CD4-positive, alpha-beta T cell treated with Interferon gamma for 1 hour (primary cell): ENCODE measurements around the gene COL15A1.

ENCODE experiments used
- DNase-seq: peaks from one replicate; pipeline ENCODE4 v3.0.0-alpha.2; 2020

COL15A1 gene

GRCh38 chr9:99062549-99062948 is 118.8 kb downstream of the COL15A1 start:
- DNase-seq = no peak

GRCh38 chr9:99063522-99063921 is 119.8 kb downstream of the COL15A1 start:
- DNase-seq = no peak

- no peak for DNase-seq
Observed at GRCh38 chr9:99066571-99066970, 122.9 kb downstream of the COL15A1 start.

DNA sequence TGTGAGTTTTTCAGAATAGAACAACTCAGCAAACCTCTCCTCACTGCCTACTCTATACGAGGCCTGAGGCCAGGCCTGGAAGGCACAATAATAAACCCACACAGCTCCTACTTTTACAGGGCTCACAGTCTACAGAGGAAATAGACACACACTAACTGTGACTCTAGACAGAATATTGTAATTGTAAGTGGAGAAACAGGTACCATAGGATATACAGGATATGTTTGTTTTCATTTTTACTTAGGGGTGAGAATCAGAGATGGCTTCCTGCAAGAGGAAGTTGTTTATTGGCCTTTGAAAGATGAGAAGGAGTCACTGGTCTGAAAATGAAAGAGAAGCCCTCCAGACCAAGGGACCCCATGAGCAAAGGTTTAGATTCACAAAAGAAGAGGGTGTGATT is 125.4 kb downstream of the COL15A1 start:
- DNase-seq = no peak

- DNase-seq = no peak
Observed at GRCh38 chr9:99069546-99069945, 125.8 kb downstream of the COL15A1 start.

DNA sequence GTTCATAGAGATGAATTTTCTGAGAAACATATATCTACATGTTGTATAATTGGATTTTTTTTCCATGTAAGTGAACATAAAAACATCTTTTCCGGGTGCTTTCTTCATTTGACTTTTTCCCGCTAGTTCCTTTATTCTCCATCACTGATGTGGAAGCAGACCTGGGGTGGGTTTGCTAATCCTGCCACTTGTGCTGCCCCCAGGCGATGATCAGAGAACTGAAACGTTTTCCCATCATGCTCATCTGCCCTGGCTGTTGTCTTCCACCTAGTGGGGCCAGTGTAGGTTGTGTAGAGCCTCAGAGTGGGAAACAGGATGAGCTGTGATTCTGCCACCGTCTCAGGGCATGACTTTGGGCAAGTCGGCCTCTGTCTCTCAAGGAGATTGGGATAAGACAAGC is 127.0 kb downstream of the COL15A1 start:
- DNase-seq = no peak

DNA sequence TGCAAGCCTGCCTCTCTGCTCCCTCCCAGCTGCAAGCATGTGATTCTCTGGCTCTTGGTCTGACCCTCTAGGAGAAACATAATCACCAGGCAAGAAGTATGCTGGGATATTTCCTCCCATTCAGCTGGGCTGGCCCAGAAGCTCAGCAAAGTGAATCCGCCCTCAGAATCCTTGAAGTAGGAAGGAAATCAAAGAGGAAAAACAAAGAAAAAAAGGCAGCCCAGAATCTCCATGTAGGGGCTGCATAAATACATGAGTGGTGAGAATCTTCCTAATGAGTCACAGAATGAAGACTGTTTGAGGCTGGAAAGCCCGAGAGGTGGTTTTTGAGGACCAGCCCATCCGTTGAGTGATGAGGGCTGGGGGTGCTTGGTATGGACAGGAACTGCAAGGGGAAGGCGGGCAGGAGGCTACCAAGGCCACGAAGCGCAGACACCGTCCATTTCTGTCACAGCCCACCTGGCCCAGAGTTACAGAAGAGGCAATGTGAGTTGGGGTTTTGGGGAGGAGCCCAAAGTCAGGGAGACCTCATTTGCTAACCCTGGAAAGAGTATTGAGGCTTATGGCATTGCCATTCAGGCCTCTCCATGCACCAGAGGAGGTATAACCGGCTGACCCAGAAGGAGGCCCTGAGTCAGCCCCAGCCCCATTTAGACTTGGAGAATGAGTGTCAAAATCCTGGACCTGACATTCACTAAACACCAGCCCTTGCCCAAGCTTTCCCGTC is 127.8 kb downstream of the COL15A1 start:
- no peak for DNase-seq

GRCh38 chr9:99072040-99072394 is 128.3 kb downstream of the COL15A1 start:
- DNase-seq = no peak

DNA sequence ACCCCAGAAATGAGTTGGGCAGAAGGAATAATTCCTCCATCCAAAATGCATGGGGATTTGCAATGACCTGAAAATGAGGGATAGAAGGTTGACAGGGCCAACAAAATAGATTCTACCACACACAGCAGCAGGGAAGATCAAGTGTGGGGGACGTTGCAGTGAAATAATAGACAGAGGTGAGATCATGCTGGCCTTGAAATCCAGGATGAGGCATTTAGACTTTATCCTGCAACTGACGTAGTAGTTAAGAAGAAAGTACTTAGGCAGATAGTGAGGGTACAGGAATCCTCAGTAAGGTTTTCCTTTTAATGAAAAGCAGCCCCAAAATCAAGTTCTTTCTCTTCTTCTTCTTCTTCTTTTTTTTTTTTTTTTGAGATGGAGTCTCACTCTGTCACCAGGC is 129.6 kb downstream of the COL15A1 start:
- no peak for DNase-seq

DNA sequence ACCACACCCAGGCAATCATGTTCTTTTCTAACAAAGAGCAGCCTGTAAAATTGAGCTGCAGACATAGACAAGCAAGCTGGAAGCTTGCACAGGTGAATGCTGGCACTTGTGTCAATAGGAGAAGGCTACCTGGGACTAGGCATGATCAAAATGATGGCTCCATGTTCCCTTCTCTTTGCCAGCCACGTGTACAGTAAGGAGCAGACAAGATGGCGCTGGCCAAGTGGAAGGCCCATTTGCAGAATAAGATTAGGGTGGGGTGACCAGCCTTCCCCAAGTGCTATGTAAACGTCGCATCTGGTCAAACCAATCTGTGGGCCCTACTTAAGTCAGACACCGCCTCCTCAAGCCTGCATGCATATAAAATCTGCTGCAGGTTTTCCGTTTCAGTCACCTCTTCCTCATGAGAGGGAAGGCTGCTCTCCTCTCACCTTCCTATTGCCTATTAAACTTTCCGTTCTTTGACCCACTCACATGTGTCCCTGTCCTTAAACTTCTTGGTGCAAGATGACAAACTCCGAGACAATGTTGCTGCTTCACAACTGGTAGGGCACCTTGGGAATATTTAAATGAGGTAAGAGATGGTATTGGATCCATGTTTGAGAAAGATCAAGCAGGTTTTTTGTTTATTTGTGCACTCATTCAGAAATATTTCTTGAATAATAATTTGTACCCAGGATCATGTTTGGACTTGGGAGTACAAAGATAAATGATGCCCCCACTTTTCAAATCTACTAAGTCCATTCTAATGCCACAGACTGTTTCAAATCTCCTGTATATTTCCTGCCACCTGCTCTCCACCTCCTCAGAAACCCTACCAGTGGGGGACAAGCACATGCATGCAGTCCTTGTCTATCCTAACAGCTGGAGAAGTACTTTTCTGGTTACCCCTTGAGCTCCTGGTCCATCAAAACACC is 130.5 kb downstream of the COL15A1 start:
- no peak for DNase-seq

- no peak for DNase-seq
Observed at GRCh38 chr9:99074902-99075245, 131.2 kb downstream of the COL15A1 start.

GRCh38 chr9:99075246-99075912 is 131.7 kb downstream of the COL15A1 start:
- no peak for DNase-seq

GRCh38 chr9:99076030-99076429 is 132.3 kb downstream of the COL15A1 start:
- no peak for DNase-seq

DNA sequence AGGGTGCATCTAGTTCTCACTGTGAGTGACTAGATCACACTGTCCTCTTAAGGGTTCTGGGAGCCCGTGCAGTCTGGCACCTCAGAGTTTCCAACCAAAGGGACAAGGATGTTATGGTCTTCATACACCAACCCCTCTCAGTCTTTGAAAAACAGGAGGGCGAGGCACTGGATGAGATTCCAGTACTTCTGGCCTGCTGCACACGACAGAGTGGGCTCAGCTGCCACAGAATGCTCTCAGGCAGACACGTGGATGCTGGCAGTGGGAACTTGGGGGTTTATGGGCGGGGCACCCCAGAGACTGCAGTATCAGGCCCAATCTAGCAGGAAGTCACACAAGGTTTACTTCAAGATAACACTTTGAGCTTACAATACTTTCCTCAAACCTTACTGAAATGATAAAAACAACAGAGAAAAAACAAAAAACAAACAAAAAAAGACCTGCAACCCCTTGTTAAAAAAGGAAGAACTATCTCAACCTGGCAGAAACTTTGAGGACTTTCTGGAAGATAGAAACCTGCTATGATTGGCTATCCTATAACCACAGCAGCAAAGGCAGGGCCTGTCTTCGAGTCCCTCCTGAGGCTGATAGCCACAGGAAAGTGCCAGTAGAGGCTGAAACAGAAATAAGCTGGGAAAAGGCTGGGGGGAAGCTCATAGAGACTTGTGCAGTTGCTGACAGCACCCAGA is 132.9 kb downstream of the COL15A1 start:
- DNase-seq = peak; percentile 49

GRCh38 chr9:99078717-99079116 is 135.0 kb downstream of the COL15A1 start:
- DNase-seq = no peak

GRCh38 chr9:99079542-99079941 is 135.8 kb downstream of the COL15A1 start:
- no peak for DNase-seq

- DNase-seq = no peak
Observed at GRCh38 chr9:99083051-99083450, 139.3 kb downstream of the COL15A1 start.

GRCh38 chr9:99085949-99086948 is 142.5 kb downstream of the COL15A1 start:
- DNase-seq = peak; percentile 36

DNA sequence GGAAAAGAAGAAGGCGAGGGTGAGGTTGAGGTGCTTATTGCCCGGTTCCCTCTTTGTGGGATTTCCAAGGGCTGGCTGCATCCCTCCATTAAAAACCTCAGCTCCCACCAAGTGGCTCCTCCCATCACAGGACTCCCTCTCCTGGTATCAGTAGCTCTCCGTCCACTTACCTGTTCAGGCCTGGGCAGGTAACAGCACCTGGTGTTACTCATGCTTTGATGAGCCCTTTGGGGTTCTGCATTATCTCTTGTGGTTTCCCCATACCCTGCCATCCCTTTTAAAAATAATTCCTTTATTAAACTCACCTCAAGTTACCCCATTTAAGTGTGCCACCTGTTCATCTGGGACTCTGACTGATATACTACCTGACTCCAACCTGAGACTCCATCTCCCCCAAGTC is 143.8 kb downstream of the COL15A1 start:
- no peak for DNase-seq

DNA sequence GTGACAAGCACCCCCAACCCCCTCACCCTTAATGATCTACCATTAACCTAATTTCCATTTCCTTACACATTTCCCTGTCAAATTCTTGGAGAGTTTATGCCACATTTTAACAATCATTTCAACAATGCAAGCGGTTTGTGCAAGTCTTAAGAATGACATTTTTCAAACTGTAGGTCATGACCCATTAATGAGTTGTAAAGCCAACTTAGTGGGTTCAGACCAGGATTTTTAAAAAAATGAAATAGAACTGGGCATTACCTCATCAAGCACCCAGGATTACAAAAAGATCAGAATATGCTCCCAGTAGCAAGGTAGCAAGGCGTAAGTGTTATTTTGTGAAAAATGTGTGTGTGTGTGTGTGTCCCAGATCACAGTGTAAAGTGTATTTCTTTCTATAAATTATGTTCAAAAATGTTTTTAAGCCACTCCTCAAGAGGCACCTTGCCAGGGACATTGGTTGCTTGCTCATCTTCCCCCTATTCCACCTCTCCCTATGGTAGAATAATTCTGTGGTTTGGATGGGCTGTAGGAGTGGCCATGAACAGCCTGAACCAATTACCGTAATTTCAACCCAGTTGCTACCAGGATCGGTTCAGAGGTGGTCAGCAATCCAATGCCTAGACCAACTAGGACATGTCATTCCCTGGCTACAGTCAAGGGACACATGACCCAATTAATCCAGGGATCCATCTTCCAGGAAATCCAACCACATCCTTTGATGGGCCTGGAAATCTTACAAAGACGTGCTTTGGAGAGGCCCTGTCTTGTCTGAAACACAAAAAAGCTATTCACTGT is 146.8 kb downstream of the COL15A1 start:
- no peak for DNase-seq
